NCI-H1092 (cell line): Measurements from ENCODE around the gene PRR20C.
"Not testable (repeated sequence)": the region's sequence is repeated elsewhere in the genome, so short reads cannot be mapped to it uniquely, and the experiment has no call there.

Source experiments
- DNase-seq: peaks from one replicate; lab custom pipeline; 2025; lab: John Stamatoyannopoulos, UW

PRR20C gene

GRCh38 chr13:57153761-57154160, at the start of gene PRR20C:
Gene PRR20C (plus strand): TSS chr13:57154061. CDS start chr13:57154448, 387 bp downstream.
- not testable (repeated sequence) for DNase-seq

- no peak for DNase-seq
Observed at GRCh38 chr13:57114945-57115344, 38.9 kb upstream of the PRR20C start.

GRCh38 chr13:57123681-57124080, 30.2 kb upstream of the PRR20C start:
- peak; percentile 56 for DNase-seq

- no peak for DNase-seq
Observed at GRCh38 chr13:57128909-57129308, 25.0 kb upstream of the PRR20C start.

GRCh38 chr13:57136093-57136492, 17.8 kb upstream of the PRR20C start:
- no peak for DNase-seq

- no peak for DNase-seq
Observed at GRCh38 chr13:57137585-57137984, 16.3 kb upstream of the PRR20C start.

- DNase-seq: no peak
Observed at GRCh38 chr13:57138988-57139387, 14.9 kb upstream of the PRR20C start.

GRCh38 chr13:57139781-57140180, 14.1 kb upstream of the PRR20C start:
- DNase-seq: not testable (repeated sequence)

- not testable (repeated sequence) for DNase-seq
Observed at GRCh38 chr13:57140235-57140968, 13.5 kb upstream of the PRR20C start, which contains the start of gene PRR20A. Gene PRR20A (plus strand): TSS chr13:57140918. CDS start chr13:57141305, 387 bp downstream.

GRCh38 chr13:57147188-57147587, 6.7 kb upstream of the PRR20C start, which contains the start of gene PRR20B:
Gene PRR20B (plus strand): TSS chr13:57147488. CDS start chr13:57147875, 387 bp downstream.
- DNase-seq: not testable (repeated sequence)

- not testable (repeated sequence) for DNase-seq
Observed at GRCh38 chr13:57148106-57148505, 5.8 kb upstream of the PRR20C start.

- DNase-seq: not testable (repeated sequence)
Observed at GRCh38 chr13:57160332-57160731, 6.5 kb downstream of the PRR20C start, which contains the start of gene PRR20D. Gene PRR20D (plus strand): TSS chr13:57160632. CDS start chr13:57161019, 387 bp downstream.

GRCh38 chr13:57166897-57167296, 13.0 kb downstream of the PRR20C start, which contains the start of gene PRR20E:
Gene PRR20E (plus strand): TSS chr13:57167197. CDS start chr13:57167584, 387 bp downstream.
- not testable (repeated sequence) for DNase-seq

- no peak for DNase-seq
Observed at GRCh38 chr13:57191667-57192066, 37.8 kb downstream of the PRR20C start.
